Ovary (tissue), 9 donors: Measurements from ENCODE around the gene TBXAS1. TPM values are rescaled to one million over a fixed set of nuclear protein-coding genes. Genes with fewer than 3 reads are reported as not detected.

Source experiments
- DNase-seq, 5 donors: peaks; one replicate each; pipeline ENCODE4 v3.0.0-alpha.2; 2019 to 2020
- H3K27ac ChIP-seq, 2 donors: fragments of 200-600 bp; one replicate each; pipeline versions ENCODE4 v1.5.1 to v1.8.0; 2019 to 2022
- H3K27me3 ChIP-seq: fragments of 200-600 bp; one replicate; pipeline ENCODE4 v1.8.0; 2022
- H3K36me3 ChIP-seq: fragments of 200-600 bp; sonication (generic); one replicate; pipeline ENCODE4 v1.5.1; 2019
- H3K4me1 ChIP-seq: one replicate; pipeline ENCODE4 v1.8.1; 2013; ENCODE audit warnings: mild to moderate bottlenecking, moderate library complexity; ENCODE audit not compliant: insufficient read depth
- H3K4me3 ChIP-seq: fragments of 200-600 bp; sonication (generic); one replicate; pipeline ENCODE4 v1.5.1; 2017
- H3K9me3 ChIP-seq, 2 donors: fragments of 200-600 bp in 1 of 2; sonication (generic) in 1 of 2; one replicate each; pipeline versions ENCODE4 v1.5.1 to v1.8.1; 2013 to 2019; ENCODE audit warnings: mild to moderate bottlenecking in 1 of 2, moderate library complexity in 1 of 2
- CTCF ChIP-seq, 3 donors: fragments of 450-650 bp in 2 of 3; fragments of 200-600 bp in 1 of 3; IDR thresholded peaks; one replicate each; pipeline versions ENCODE4 v1.5.1 to v1.8.0; 2016 to 2022; ENCODE audit warnings: antibody characterized with exemption in 3 of 3, mild to moderate bottlenecking in 1 of 3
- EP300 ChIP-seq: sonication (generic); formaldehyde crosslinking; IDR thresholded peaks from one replicate; pipeline ENCODE4 v1.6.1; 2017; ENCODE audit warnings: antibody characterized with exemption
- POLR2A ChIP-seq: fragments of 450-650 bp; IDR thresholded peaks from one replicate; pipeline ENCODE4 v1.6.1; 2017; ENCODE audit warnings: antibody characterized with exemption, mild to moderate bottlenecking, moderate library complexity
- WGBS, 3 donors: extraction: QIAGEN DNeasy Blood & Tissue Kit in 1 of 3; methylation state at CpG; one replicate each; pipeline versions ENCODE4 v1.1.5 to v1.1.7; 2013 to 2017; 5-methylcytosine and 5-hydroxymethylcytosine counted together
- intact Hi-C, 4 donors: fragments of 100-400 bp; cut with DNase I; formaldehyde crosslinking; loops; one replicate each; pipeline versions ENCODE4 v1.11.0 to v1.15.1; 2022 to 2023
- polyA plus RNA-seq, 2 donors: library from polyadenylated mRNA; stranded (reverse); fragments of 200-250 nt in 1 of 2; fragments of 350-450 nt in 1 of 2; fragmentation: Illumina TruSeq in 1 of 2; extraction: RNeasy Lipid Tissue Mini Kit (QIAGEN cat#74804) in 1 of 2; gene quantifications; one replicate each; pipeline ENCODE4 v1.2.3, GENCODE V29; 2013 to 2014
- total RNA-seq, 7 donors: library from RNA; depleted of rRNA in 2 of 7; stranded (reverse); fragments of >200 nt in 2 of 7; fragmentation: NEBNext Ultra II Directional in 3 of 7; extraction: Animal tissue kit (Norgen Biotek cat#: 25700) in 3 of 7; gene quantifications; one replicate each; pipeline versions ENCODE4 v1.1.0 to v1.2.4, GENCODE V29; 2016 to 2023
- donor health status: DM: no; HTN: no; CAD: no; lungs with moderate emphysema.
- donor health status: DM: no; HTN: no; CAD: no.
- donor health status: Bipolar disorder and iron deficiency.
- donor health status: DM: yes; HTN: yes; CAD: no.
- donor health status: DM: no; HTN: no; CAD: no.
- donor health status: DM: yes; HTN: yes; CAD: no.

Gene TBXAS1
- total and polyA plus RNA-seq, 9 donors: 3.1 to 16.8 (median 9.0) TPM

GRCh38 chr7:139846297-139846696 is 17.2 kb downstream of the TBXAS1 start:
- H3K27ac ChIP-seq: no peak overlapping the region
- H3K9me3 ChIP-seq: no peaks in the 10 kb centered on the region
- no peak for TF ChIP-seq POLR2A
- no peak for TF ChIP-seq CTCF (IDR thresholded peaks at IDR 0.05)
- no peak for TF ChIP-seq EP300
- 80 to 89% (median 81%) methylated on average over 4 of the region's 4 CpGs for WGBS, 3 donors
- H3K4me1 ChIP-seq: no peaks in the 10 kb centered on the region
- DNase-seq: no peak
- H3K27me3 ChIP-seq: no peaks in the 10 kb centered on the region
- intact Hi-C loops: no loop called here
- no peaks in the 10 kb centered on the region for H3K36me3 ChIP-seq
- no peak overlapping the region for H3K4me3 ChIP-seq

GRCh38 chr7:139848274-139848673 is 19.2 kb downstream of the TBXAS1 start:
- no peaks in the 10 kb centered on the region for H3K27me3 ChIP-seq
- TF ChIP-seq CTCF (IDR thresholded peaks at IDR 0.05) (no peak), POLR2A (no peak), EP300 (no peak)
- H3K27ac ChIP-seq: no peak overlapping the region
- intact Hi-C loops: no loop called here
- no peaks in the 10 kb centered on the region for H3K9me3 ChIP-seq
- no peaks in the 10 kb centered on the region for H3K36me3 ChIP-seq
- no peaks in the 10 kb centered on the region for H3K4me1 ChIP-seq
- DNase-seq: no peak
- H3K4me3 ChIP-seq: no peak overlapping the region
- 96 to 98% (median 96%) methylated on average over 2 of the region's 2 CpGs for WGBS, 3 donors

DNA sequence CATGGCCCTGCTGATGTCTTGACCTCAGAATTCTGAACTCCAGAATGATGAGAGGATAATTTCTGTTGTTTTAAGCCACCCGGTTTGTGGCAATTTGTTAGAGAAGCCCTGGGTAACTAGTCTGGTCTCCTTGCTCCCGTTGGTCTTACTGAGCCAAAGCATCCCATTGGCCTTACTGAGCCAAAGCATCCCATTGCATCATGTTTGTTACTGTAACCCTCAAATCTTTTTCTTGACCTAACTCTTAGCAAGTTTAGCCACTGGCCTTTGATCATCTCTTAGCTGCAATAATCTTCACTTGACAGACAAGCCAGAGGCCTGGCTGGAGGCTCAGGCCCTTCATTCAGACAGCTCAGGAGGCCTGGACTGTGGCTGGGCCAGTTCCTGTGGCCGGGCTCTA is 21.8 kb downstream of the TBXAS1 start:
- Histone ChIP-seq H3K27me3 (no peaks in the 10 kb centered on the region), H3K27ac (no peak overlapping the region), H3K9me3 (no peaks in the 10 kb centered on the region), H3K4me3 (no peak overlapping the region), H3K36me3 (no peaks in the 10 kb centered on the region), H3K4me1 (no peaks in the 10 kb centered on the region)
- intact Hi-C loops: no loop called here
- TF ChIP-seq CTCF (IDR thresholded peaks at IDR 0.05) (no peak), POLR2A (no peak), EP300 (no peak)
- no peak for DNase-seq
- 63 to 92% (median 84%) methylated on average over 3 of the region's 3 CpGs for WGBS, 3 donors

DNA sequence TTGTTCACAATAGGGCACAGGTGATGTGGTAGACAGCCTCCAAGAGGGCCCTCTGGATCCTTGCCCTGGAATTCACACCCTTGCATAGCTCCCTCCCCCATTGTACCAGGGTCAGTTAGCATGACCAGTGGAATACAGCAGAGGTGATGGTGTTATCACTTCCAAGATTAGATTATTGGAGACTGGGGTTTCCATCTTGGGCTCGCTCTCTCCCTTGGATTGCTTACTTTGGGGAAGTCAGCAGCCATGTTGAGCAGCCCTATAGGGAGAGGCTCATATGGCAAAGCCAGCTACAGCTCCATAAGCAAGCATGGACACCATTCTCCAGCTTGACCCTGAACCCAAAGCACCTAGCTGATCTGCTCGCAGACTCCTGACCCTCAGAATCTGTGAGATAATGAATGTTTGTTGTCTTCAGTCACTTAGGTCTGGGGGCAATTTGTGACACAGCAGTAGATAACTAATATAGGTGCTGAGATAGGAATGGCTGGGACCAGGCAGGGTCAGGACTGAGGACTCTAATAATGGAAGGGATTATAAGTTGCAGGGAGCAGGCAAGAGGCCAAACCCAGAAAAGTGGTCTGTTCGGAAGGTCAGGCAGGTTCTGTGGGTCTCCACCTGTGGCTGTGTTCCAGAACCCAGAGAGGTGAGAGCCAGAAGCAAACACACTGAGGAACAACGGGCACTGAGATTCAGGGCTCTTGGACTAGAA is 22.9 kb downstream of the TBXAS1 start:
- no peak for DNase-seq
- Histone ChIP-seq H3K27ac (no peak overlapping the region), H3K36me3 (no peaks in the 10 kb centered on the region), H3K9me3 (no peaks in the 10 kb centered on the region), H3K27me3 (no peaks in the 10 kb centered on the region), H3K4me1 (no peaks in the 10 kb centered on the region), H3K4me3 (no peak overlapping the region)
- TF ChIP-seq CTCF (IDR thresholded peaks at IDR 0.05) (no peak), POLR2A (no peak), EP300 (no peak)
- WGBS, 3 donors: 90 to 93% (median 92%) methylated on average over 4 of the region's 4 CpGs
- intact Hi-C loops: no loop called here
